WTC11 (cell line): ENCODE data around the gene NFX1. TPM values are rescaled to one million over a fixed set of nuclear protein-coding genes. Genes with fewer than 3 reads are reported as not detected.

Experiments
- ATAC-seq: fragments of 200-7000 bp; cut with Tn5 transposase; 2 replicates; pipeline ENCODE4 v1.10.0; 2021; ENCODE audit warnings: mild to moderate bottlenecking, moderate library complexity
- CTCF ChIA-PET: fragments of 300-600 bp; sonication (Branson Sonifier 250); formaldehyde crosslinking; loops from one replicate; lab custom pipeline; 2021; ENCODE audit warnings: antibody characterized with exemption; lab: Charles Lee
- POLR2A ChIA-PET: fragments of 350-600 bp; sonication (Branson Sonifier 250); formaldehyde crosslinking; loops from one replicate; lab custom pipeline; 2021; ENCODE audit warnings: antibody characterized with exemption; lab: Charles Lee
- DNase-seq: peaks from one replicate; pipeline ENCODE4 v3.0.0; 2021; ENCODE audit warnings: low spot score
- H3K27ac Mint-ChIP-seq: 2 replicates; pipeline ENCODE4 v1.8.0; 2021; ENCODE audit warnings: mixed read lengths
- H3K27me3 Mint-ChIP-seq: 2 replicates; pipeline ENCODE4 v1.8.0; 2021; ENCODE audit warnings: low read depth, mild to moderate bottlenecking, moderate library complexity, mixed read lengths
- H3K36me3 Mint-ChIP-seq: 2 replicates; pipeline ENCODE4 v1.8.0; 2021; ENCODE audit warnings: mixed read lengths
- H3K4me1 Mint-ChIP-seq: 2 replicates; pipeline ENCODE4 v1.8.0; 2022; ENCODE audit warnings: mixed read lengths
- H3K4me3 Mint-ChIP-seq: 2 replicates; pipeline ENCODE4 v1.8.0; 2021; ENCODE audit warnings: mild to moderate bottlenecking, moderate library complexity, mixed read lengths
- H3K9me3 Mint-ChIP-seq: 2 replicates; pipeline ENCODE4 v1.8.0; 2021; ENCODE audit warnings: mixed read lengths
- ATF1 ChIP-seq: sonication (generic); formaldehyde crosslinking; IDR thresholded peaks from 2 replicates; pipeline ENCODE4 v1.8.1; 2023; ENCODE audit warnings: mild to moderate bottlenecking, moderate library complexity, missing genetic modification reagents
- CREM ChIP-seq: sonication (generic); formaldehyde crosslinking; IDR thresholded peaks from 2 replicates; pipeline ENCODE4 v1.8.1; 2022; ENCODE audit warnings: mild to moderate bottlenecking, missing genetic modification reagents, moderate library complexity
- E2F5 ChIP-seq: sonication (generic); formaldehyde crosslinking; IDR thresholded peaks from 2 replicates; pipeline ENCODE4 v1.8.1; 2022; ENCODE audit warnings: mild to moderate bottlenecking, moderate library complexity, missing genetic modification reagents
- FOXJ3 ChIP-seq: sonication (generic); formaldehyde crosslinking; IDR thresholded peaks from 2 replicates; pipeline ENCODE4 v1.9.0; 2021; ENCODE audit warnings: missing genetic modification reagents, mild to moderate bottlenecking, borderline replicate concordance
- HMGA2 ChIP-seq: fragments of 250-450 bp; sonication (Bioruptor Pico); IDR thresholded peaks from 2 replicates; pipeline ENCODE4 v1.4.0; 2021; ENCODE audit warnings: mild to moderate bottlenecking, moderate library complexity
- IRF2 ChIP-seq: sonication (generic); formaldehyde crosslinking; IDR thresholded peaks from 2 replicates; pipeline ENCODE4 v1.8.0; 2022; ENCODE audit warnings: low read depth, missing genetic modification reagents, borderline replicate concordance
- JUN ChIP-seq: sonication (generic); formaldehyde crosslinking; IDR thresholded peaks from 2 replicates; pipeline ENCODE4 v1.8.0; 2023; ENCODE audit warnings: mild to moderate bottlenecking, missing genetic modification reagents
- NR2C2 ChIP-seq: sonication (generic); formaldehyde crosslinking; IDR thresholded peaks from 2 replicates; pipeline ENCODE4 v1.8.0; 2022; ENCODE audit warnings: mild to moderate bottlenecking, missing genetic modification reagents
- NR3C1 ChIP-seq: sonication (generic); formaldehyde crosslinking; conservative IDR thresholded peaks from 2 replicates; pipeline ENCODE4 v1.8.1; 2023; ENCODE audit warnings: low read depth, mild to moderate bottlenecking, missing genetic modification reagents
- OVOL2 ChIP-seq: fragments of 250-450 bp; sonication (Bioruptor Pico); IDR thresholded peaks from 2 replicates; pipeline ENCODE4 v1.9.0; 2021; ENCODE audit warnings: mild to moderate bottlenecking, borderline replicate concordance
- RELA ChIP-seq: sonication (generic); formaldehyde crosslinking; IDR thresholded peaks from 2 replicates; pipeline ENCODE4 v1.8.1; 2022; ENCODE audit warnings: missing genetic modification reagents, mild to moderate bottlenecking, borderline replicate concordance
- TEAD1 ChIP-seq: sonication (generic); formaldehyde crosslinking; IDR thresholded peaks from 2 replicates; pipeline ENCODE4 v1.8.0; 2022; ENCODE audit warnings: mild to moderate bottlenecking, missing genetic modification reagents
- ZBTB21 ChIP-seq: sonication (generic); formaldehyde crosslinking; IDR thresholded peaks from 2 replicates; pipeline ENCODE4 v1.8.1; 2023; ENCODE audit warnings: mild to moderate bottlenecking, missing genetic modification reagents, borderline replicate concordance
- ZMAT4 ChIP-seq: fragments of 250-450 bp; sonication (Bioruptor Pico); IDR thresholded peaks from 2 replicates; pipeline ENCODE4 v1.9.0; 2021; ENCODE audit warnings: mild to moderate bottlenecking
- ZNF138 ChIP-seq: sonication (generic); formaldehyde crosslinking; conservative IDR thresholded peaks from 2 replicates; pipeline ENCODE4 v1.8.1; 2022; ENCODE audit warnings: mild to moderate bottlenecking, moderate library complexity, missing genetic modification reagents
- ZNF219 ChIP-seq: sonication (generic); formaldehyde crosslinking; IDR thresholded peaks from 2 replicates; pipeline ENCODE4 v1.8.0; 2023; ENCODE audit warnings: missing genetic modification reagents, mild to moderate bottlenecking, borderline replicate concordance
- total RNA-seq: library from RNA; stranded (reverse); gene quantifications from 3 replicates; pipeline ENCODE4 v1.2.3, GENCODE V29; 2021
- TF ChIP-seq, protein P1 (sequence below): sonication (generic); formaldehyde crosslinking; IDR thresholded peaks from 2 replicates; pipeline ENCODE4 v1.8.1; 2022; ENCODE audit warnings: mild to moderate bottlenecking, missing genetic modification reagents, moderate library complexity, borderline replicate concordance
- TF ChIP-seq, protein P2 (sequence below): sonication (generic); formaldehyde crosslinking; IDR thresholded peaks from 2 replicates; pipeline ENCODE4 v1.8.0; 2022; ENCODE audit warnings: mild to moderate bottlenecking, missing genetic modification reagents
- TF ChIP-seq, protein P3 (sequence below): sonication (generic); formaldehyde crosslinking; IDR thresholded peaks from 2 replicates; pipeline ENCODE4 v1.8.0; 2022; ENCODE audit warnings: mild to moderate bottlenecking, missing genetic modification reagents
- TF ChIP-seq, protein P4 (sequence below): fragments of 250-450 bp; sonication (Bioruptor Pico); IDR thresholded peaks from 2 replicates; pipeline ENCODE4 v2.1.2; 2022; ENCODE audit warnings: mild to moderate bottlenecking, moderate library complexity

Gene NFX1
- total RNA-seq, 1 experiment from 2014 or later = 30.9 TPM

GRCh38 chr9:33242609-33243134 is 47.6 kb upstream of the NFX1 start:
- H3K27me3 Mint-ChIP-seq = no peaks in the 10 kb centered on the region
- DNase-seq (no peak), ATAC-seq (no peak)
- H3K36me3 Mint-ChIP-seq = no peaks in the 10 kb centered on the region
- no peaks in the 10 kb centered on the region for H3K4me1 Mint-ChIP-seq
- TF ChIP-seq, protein P1, sequence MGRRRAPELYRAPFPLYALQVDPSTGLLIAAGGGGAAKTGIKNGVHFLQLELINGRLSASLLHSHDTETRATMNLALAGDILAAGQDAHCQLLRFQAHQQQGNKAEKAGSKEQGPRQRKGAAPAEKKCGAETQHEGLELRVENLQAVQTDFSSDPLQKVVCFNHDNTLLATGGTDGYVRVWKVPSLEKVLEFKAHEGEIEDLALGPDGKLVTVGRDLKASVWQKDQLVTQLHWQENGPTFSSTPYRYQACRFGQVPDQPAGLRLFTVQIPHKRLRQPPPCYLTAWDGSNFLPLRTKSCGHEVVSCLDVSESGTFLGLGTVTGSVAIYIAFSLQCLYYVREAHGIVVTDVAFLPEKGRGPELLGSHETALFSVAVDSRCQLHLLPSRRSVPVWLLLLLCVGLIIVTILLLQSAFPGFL (CRISPR knock-in tag) = no peak
- no peak for TF ChIP-seq ZNF219
- TF ChIP-seq ZMAT4 = no peak
- TF ChIP-seq CREM = no peak
- TF ChIP-seq NR3C1 (CRISPR knock-in tag) = no peak
- TF ChIP-seq JUN = no peak
- no peak for TF ChIP-seq HMGA2
- TF ChIP-seq, protein P2, sequence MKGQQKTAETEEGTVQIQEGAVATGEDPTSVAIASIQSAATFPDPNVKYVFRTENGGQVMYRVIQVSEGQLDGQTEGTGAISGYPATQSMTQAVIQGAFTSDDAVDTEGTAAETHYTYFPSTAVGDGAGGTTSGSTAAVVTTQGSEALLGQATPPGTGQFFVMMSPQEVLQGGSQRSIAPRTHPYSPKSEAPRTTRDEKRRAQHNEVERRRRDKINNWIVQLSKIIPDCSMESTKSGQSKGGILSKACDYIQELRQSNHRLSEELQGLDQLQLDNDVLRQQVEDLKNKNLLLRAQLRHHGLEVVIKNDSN (CRISPR knock-in tag) = no peak
- no peak for TF ChIP-seq TEAD1 (CRISPR knock-in tag)
- TF ChIP-seq, protein P3, sequence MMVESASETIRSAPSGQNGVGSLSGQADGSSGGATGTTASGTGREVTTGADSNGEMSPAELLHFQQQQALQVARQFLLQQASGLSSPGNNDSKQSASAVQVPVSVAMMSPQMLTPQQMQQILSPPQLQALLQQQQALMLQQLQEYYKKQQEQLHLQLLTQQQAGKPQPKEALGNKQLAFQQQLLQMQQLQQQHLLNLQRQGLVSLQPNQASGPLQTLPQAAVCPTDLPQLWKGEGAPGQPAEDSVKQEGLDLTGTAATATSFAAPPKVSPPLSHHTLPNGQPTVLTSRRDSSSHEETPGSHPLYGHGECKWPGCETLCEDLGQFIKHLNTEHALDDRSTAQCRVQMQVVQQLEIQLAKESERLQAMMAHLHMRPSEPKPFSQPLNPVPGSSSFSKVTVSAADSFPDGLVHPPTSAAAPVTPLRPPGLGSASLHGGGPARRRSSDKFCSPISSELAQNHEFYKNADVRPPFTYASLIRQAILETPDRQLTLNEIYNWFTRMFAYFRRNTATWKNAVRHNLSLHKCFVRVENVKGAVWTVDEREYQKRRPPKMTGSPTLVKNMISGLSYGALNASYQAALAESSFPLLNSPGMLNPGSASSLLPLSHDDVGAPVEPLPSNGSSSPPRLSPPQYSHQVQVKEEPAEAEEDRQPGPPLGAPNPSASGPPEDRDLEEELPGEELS (CRISPR knock-in tag) = no peak
- no peak for TF ChIP-seq OVOL2
- TF ChIP-seq FOXJ3 (CRISPR knock-in tag) = no peak
- no peak for TF ChIP-seq RELA (CRISPR knock-in tag)
- TF ChIP-seq NR2C2 = no peak
- no peak for TF ChIP-seq ATF1 (CRISPR knock-in tag)
- no peak for TF ChIP-seq IRF2 (CRISPR knock-in tag)
- TF ChIP-seq ZBTB21 (CRISPR knock-in tag) = no peak
- TF ChIP-seq E2F5 (CRISPR knock-in tag) = no peak
- TF ChIP-seq, protein P4, sequence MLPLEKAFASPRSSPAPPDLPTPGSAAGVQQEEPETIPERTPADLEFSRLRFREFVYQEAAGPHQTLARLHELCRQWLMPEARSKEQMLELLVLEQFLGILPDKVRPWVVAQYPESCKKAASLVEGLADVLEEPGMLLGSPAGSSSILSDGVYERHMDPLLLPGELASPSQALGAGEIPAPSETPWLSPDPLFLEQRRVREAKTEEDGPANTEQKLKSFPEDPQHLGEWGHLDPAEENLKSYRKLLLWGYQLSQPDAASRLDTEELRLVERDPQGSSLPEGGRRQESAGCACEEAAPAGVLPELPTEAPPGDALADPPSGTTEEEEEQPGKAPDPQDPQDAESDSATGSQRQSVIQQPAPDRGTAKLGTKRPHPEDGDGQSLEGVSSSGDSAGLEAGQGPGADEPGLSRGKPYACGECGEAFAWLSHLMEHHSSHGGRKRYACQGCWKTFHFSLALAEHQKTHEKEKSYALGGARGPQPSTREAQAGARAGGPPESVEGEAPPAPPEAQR (CRISPR knock-in tag) = no peak
- TF ChIP-seq ZNF138 (CRISPR knock-in tag) = no peak
- H3K9me3 Mint-ChIP-seq = no peaks in the 10 kb centered on the region
- CTCF ChIA-PET = interaction anchor here (1.4 to 3.3 kb wide), 3 partner anchors 9 to 173 kb away, joined by 3 to 12 read pairs (median 4); no protein-coding TSS in a partner anchor
- H3K27ac Mint-ChIP-seq = no peak overlapping the region
- POLR2A ChIA-PET = no interaction called here
- H3K4me3 Mint-ChIP-seq = no peak overlapping the region
